HEK293 (cell line): ENCODE data around the gene SIRT1.

Source experiments
- GLI2 ChIP-seq: fragments of 450-650 bp; formaldehyde crosslinking; IDR thresholded peaks from 2 replicates; pipeline ENCODE4; 2017; ENCODE audit warnings: missing biosample characterization, missing genetic modification characterization, low read depth, borderline replicate concordance
- HOXD13 ChIP-seq: sonication (generic); formaldehyde crosslinking; IDR thresholded peaks from 2 replicates; pipeline ENCODE4 v1.8.0; 2022; ENCODE audit warnings: missing genetic modification reagents, borderline replicate concordance
- MYNN ChIP-seq: fragments of 450-650 bp; formaldehyde crosslinking; IDR thresholded peaks from 2 replicates; pipeline ENCODE4 v1.5.1; 2016; ENCODE audit warnings: missing biosample characterization, missing genetic modification characterization, borderline replicate concordance
- OVOL3 ChIP-seq: fragments of 450-650 bp; formaldehyde crosslinking; IDR thresholded peaks from 2 replicates; pipeline ENCODE4 v1.5.1; 2016; ENCODE audit warnings: missing biosample characterization, missing genetic modification characterization
- SALL2 ChIP-seq: fragments of 450-650 bp; formaldehyde crosslinking; IDR thresholded peaks from 2 replicates; pipeline ENCODE4 v1.5.0; 2017; ENCODE audit warnings: missing biosample characterization, mild to moderate bottlenecking, missing genetic modification characterization, borderline replicate concordance
- TCF7L2 ChIP-seq: IDR thresholded peaks from 2 replicates; pipeline ENCODE4 v1.6.1; 2011; ENCODE audit warnings: low read depth, mild to moderate bottlenecking, inconsistent platforms, low read length, moderate library complexity, borderline replicate concordance
- ZNF10 ChIP-seq: fragments of 450-650 bp; formaldehyde crosslinking; IDR thresholded peaks from 2 replicates; pipeline ENCODE4 v1.5.1; 2017; ENCODE audit warnings: missing biosample characterization, missing genetic modification characterization
- ZNF155 ChIP-seq: fragments of 450-650 bp; formaldehyde crosslinking; IDR thresholded peaks from 2 replicates; pipeline ENCODE4 v1.5.1; 2016; ENCODE audit warnings: missing biosample characterization, missing genetic modification characterization
- ZNF211 ChIP-seq: fragments of 450-650 bp; formaldehyde crosslinking; IDR thresholded peaks from 2 replicates; pipeline ENCODE4 v1.5.1; 2016; ENCODE audit warnings: low read depth, missing biosample characterization, missing genetic modification characterization
- ZNF214 ChIP-seq: fragments of 450-650 bp; formaldehyde crosslinking; IDR thresholded peaks from 2 replicates; pipeline ENCODE4 v1.5.1; 2017; ENCODE audit warnings: missing biosample characterization, mild to moderate bottlenecking, missing genetic modification characterization, borderline replicate concordance
- ZNF223 ChIP-seq: fragments of 450-650 bp; formaldehyde crosslinking; IDR thresholded peaks from 2 replicates; pipeline ENCODE4 v1.5.1; 2016; ENCODE audit warnings: missing biosample characterization, missing genetic modification characterization
- ZNF24 ChIP-seq: fragments of 450-650 bp; formaldehyde crosslinking; IDR thresholded peaks from 2 replicates; pipeline ENCODE4 v1.5.1; 2016; ENCODE audit warnings: missing biosample characterization, missing genetic modification characterization
- ZNF302 ChIP-seq: fragments of 450-650 bp; formaldehyde crosslinking; IDR thresholded peaks from 2 replicates; pipeline ENCODE4 v1.5.1; 2016; ENCODE audit warnings: missing biosample characterization, missing genetic modification characterization, low read depth
- ZNF324 ChIP-seq: fragments of 450-650 bp; formaldehyde crosslinking; IDR thresholded peaks from 2 replicates; pipeline ENCODE4 v1.5.1; 2016; ENCODE audit warnings: missing biosample characterization, missing genetic modification characterization
- ZNF449 ChIP-seq: fragments of 450-650 bp; formaldehyde crosslinking; IDR thresholded peaks from 2 replicates; pipeline ENCODE4 v1.5.1; 2017; ENCODE audit warnings: missing biosample characterization, mild to moderate bottlenecking, missing genetic modification characterization, moderate library complexity
- ZNF501 ChIP-seq: fragments of 450-650 bp; formaldehyde crosslinking; IDR thresholded peaks from 2 replicates; pipeline ENCODE4 v1.5.1; 2016; ENCODE audit warnings: missing biosample characterization, missing genetic modification characterization
- ZNF560 ChIP-seq: fragments of 450-650 bp; formaldehyde crosslinking; IDR thresholded peaks from 2 replicates; pipeline ENCODE4 v1.5.1; 2017; ENCODE audit warnings: missing biosample characterization, missing genetic modification characterization, borderline replicate concordance
- ZNF571 ChIP-seq: fragments of 450-650 bp; formaldehyde crosslinking; IDR thresholded peaks from 2 replicates; pipeline ENCODE4 v1.5.0; 2017; ENCODE audit warnings: missing biosample characterization, missing genetic modification characterization
- ZNF654 ChIP-seq: fragments of 450-650 bp; formaldehyde crosslinking; IDR thresholded peaks from 2 replicates; pipeline ENCODE4 v1.5.1; 2016; ENCODE audit warnings: low read depth, missing biosample characterization, missing genetic modification characterization
- ZNF670 ChIP-seq: fragments of 450-650 bp; formaldehyde crosslinking; IDR thresholded peaks from 2 replicates; pipeline ENCODE4 v1.5.1; 2016; ENCODE audit warnings: missing biosample characterization, missing genetic modification characterization, low read depth
- ZNF701 ChIP-seq: fragments of 450-650 bp; formaldehyde crosslinking; IDR thresholded peaks from 2 replicates; pipeline ENCODE4 v1.5.1; 2016; ENCODE audit warnings: missing biosample characterization, missing genetic modification characterization
- ZNF830 ChIP-seq: fragments of 450-650 bp; IDR thresholded peaks from 2 replicates; pipeline ENCODE4 v1.5.0; 2018; ENCODE audit warnings: missing biosample characterization, missing genetic modification characterization, low read depth, mild to moderate bottlenecking, moderate library complexity
- ZSCAN18 ChIP-seq: fragments of 450-650 bp; formaldehyde crosslinking; IDR thresholded peaks from 2 replicates; pipeline ENCODE4 v1.5.1; 2016; ENCODE audit warnings: missing biosample characterization, missing genetic modification characterization
- ZSCAN23 ChIP-seq: fragments of 450-650 bp; formaldehyde crosslinking; IDR thresholded peaks from 2 replicates; pipeline ENCODE4 v1.5.1; 2016; ENCODE audit warnings: missing biosample characterization, missing genetic modification characterization
- ZSCAN30 ChIP-seq: fragments of 450-650 bp; IDR thresholded peaks from 2 replicates; pipeline ENCODE4 v1.5.1; 2018; ENCODE audit warnings: missing biosample characterization, mild to moderate bottlenecking, missing genetic modification characterization, moderate library complexity
- TF ChIP-seq, protein P1 (sequence below): fragments of 450-650 bp; formaldehyde crosslinking; IDR thresholded peaks from 2 replicates; pipeline ENCODE4 v1.5.1; 2016; ENCODE audit warnings: missing biosample characterization, missing genetic modification characterization
- TF ChIP-seq, protein P2 (sequence below): fragments of 450-650 bp; IDR thresholded peaks from 2 replicates; pipeline ENCODE4 v1.5.1; 2018; ENCODE audit warnings: missing biosample characterization, mild to moderate bottlenecking, missing genetic modification characterization
- TF ChIP-seq, protein P3 (sequence below): fragments of 450-650 bp; formaldehyde crosslinking; IDR thresholded peaks from 2 replicates; pipeline ENCODE4 v1.5.1; 2016; ENCODE audit warnings: missing biosample characterization, missing genetic modification characterization
- TF ChIP-seq, protein P4 (sequence below): fragments of 450-650 bp; IDR thresholded peaks from 2 replicates; pipeline ENCODE4 v1.5.1; 2018; ENCODE audit warnings: missing biosample characterization, missing genetic modification characterization

The SIRT1 gene

GRCh38 chr10:67884313-67884841, at the start of gene SIRT1 (continued):
- TF ChIP-seq ZNF223 (tag by site-specific recombination) (no peak), GLI2 (tag by site-specific recombination) (no peak), ZNF211 (no peak), ZNF155 (no peak), TCF7L2 (no peak), ZSCAN18 (tag by site-specific recombination) (no peak), ZNF10 (tag by site-specific recombination) (peak; percentile 39; the same call in 1 of the 2 replicates), ZNF449 (tag by site-specific recombination) (0 out of 2 replicates have a peak, but pooled peaks have one; percentile 71), ZNF654 (no peak), HOXD13 (no peak), ZNF571 (tag by site-specific recombination) (no peak), ZNF701 (tag by site-specific recombination) (no peak), MYNN (tag by site-specific recombination) (no peak), ZNF501 (tag by site-specific recombination) (peak; percentile 88), ZSCAN30 (tag by site-specific recombination) (peak; percentile 80), ZNF830 (tag by site-specific recombination) (no peak), ZNF324 (tag by site-specific recombination) (peak; percentile 71), ZNF670 (tag by site-specific recombination) (no peak), SALL2 (tag by site-specific recombination) (no peak), ZNF560 (tag by site-specific recombination) (no peak), ZNF24 (tag by site-specific recombination) (peak; percentile 93; the same call in 1 of the 2 replicates), ZNF302 (tag by site-specific recombination) (no peak), ZSCAN23 (tag by site-specific recombination) (peak; percentile 72; the same call in 1 of the 2 replicates), ZNF214 (tag by site-specific recombination) (no peak), OVOL3 (tag by site-specific recombination) (no peak)
- TF ChIP-seq, protein P1, sequence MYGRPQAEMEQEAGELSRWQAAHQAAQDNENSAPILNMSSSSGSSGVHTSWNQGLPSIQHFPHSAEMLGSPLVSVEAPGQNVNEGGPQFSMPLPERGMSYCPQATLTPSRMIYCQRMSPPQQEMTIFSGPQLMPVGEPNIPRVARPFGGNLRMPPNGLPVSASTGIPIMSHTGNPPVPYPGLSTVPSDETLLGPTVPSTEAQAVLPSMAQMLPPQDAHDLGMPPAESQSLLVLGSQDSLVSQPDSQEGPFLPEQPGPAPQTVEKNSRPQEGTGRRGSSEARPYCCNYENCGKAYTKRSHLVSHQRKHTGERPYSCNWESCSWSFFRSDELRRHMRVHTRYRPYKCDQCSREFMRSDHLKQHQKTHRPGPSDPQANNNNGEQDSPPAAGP: peak; percentile 89
- TF ChIP-seq, protein P2, sequence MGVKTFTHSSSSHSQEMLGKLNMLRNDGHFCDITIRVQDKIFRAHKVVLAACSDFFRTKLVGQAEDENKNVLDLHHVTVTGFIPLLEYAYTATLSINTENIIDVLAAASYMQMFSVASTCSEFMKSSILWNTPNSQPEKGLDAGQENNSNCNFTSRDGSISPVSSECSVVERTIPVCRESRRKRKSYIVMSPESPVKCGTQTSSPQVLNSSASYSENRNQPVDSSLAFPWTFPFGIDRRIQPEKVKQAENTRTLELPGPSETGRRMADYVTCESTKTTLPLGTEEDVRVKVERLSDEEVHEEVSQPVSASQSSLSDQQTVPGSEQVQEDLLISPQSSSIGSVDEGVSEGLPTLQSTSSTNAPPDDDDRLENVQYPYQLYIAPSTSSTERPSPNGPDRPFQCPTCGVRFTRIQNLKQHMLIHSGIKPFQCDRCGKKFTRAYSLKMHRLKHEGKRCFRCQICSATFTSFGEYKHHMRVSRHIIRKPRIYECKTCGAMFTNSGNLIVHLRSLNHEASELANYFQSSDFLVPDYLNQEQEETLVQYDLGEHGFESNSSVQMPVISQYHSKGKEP (tag by site-specific recombination): no peak
- TF ChIP-seq, protein P3, sequence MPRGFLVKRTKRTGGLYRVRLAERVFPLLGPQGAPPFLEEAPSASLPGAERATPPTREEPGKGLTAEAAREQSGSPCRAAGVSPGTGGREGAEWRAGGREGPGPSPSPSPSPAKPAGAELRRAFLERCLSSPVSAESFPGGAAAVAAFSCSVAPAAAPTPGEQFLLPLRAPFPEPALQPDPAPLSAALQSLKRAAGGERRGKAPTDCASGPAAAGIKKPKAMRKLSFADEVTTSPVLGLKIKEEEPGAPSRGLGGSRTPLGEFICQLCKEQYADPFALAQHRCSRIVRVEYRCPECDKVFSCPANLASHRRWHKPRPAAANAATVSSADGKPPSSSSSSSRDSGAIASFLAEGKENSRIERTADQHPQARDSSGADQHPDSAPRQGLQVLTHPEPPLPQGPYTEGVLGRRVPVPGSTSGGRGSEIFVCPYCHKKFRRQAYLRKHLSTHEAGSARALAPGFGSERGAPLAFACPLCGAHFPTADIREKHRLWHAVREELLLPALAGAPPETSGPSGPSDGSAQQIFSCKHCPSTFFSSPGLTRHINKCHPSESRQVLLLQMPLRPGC (tag by site-specific recombination): peak; percentile 78; the same call in 1 of the 2 replicates
- TF ChIP-seq, protein P4, sequence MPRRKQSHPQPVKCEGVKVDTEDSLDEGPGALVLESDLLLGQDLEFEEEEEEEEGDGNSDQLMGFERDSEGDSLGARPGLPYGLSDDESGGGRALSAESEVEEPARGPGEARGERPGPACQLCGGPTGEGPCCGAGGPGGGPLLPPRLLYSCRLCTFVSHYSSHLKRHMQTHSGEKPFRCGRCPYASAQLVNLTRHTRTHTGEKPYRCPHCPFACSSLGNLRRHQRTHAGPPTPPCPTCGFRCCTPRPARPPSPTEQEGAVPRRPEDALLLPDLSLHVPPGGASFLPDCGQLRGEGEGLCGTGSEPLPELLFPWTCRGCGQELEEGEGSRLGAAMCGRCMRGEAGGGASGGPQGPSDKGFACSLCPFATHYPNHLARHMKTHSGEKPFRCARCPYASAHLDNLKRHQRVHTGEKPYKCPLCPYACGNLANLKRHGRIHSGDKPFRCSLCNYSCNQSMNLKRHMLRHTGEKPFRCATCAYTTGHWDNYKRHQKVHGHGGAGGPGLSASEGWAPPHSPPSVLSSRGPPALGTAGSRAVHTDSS: no peak
